Loucy (cell line): ENCODE measurements around the gene NRCAM.

Experiments
- H2AFZ ChIP-seq: fragments of 200-600 bp; sonication (generic); 2 replicates; pipeline ENCODE4 v1.6.0; 2016; ENCODE audit warnings: antibody characterized with exemption, mild to moderate bottlenecking, low read length, moderate library complexity
- H3F3A ChIP-seq: fragments of 200-600 bp; 2 replicates; pipeline ENCODE4 v1.6.0; 2016; ENCODE audit warnings: antibody characterized with exemption, low read depth, mild to moderate bottlenecking
- H3K27me3 ChIP-seq: fragments of 200-600 bp; sonication (generic); 2 replicates; pipeline ENCODE4 v1.6.1; 2014; ENCODE audit warnings: low read length, mild to moderate bottlenecking; ENCODE audit not compliant: insufficient read depth, poor library complexity, severe bottlenecking
- H3K36me3 ChIP-seq: fragments of 200-600 bp; sonication (generic); 2 replicates; pipeline ENCODE4 v1.6.1; 2016; ENCODE audit warnings: low read length; ENCODE audit not compliant: insufficient read depth
- H3K4me1 ChIP-seq: fragments of 200-600 bp; sonication (generic); 2 replicates; pipeline ENCODE4 v1.5.1; 2014; ENCODE audit warnings: low read length, mild to moderate bottlenecking; ENCODE audit not compliant: insufficient read depth, poor library complexity, severe bottlenecking
- H3K4me2 ChIP-seq: fragments of 200-600 bp; sonication (generic); 2 replicates; pipeline ENCODE4 v1.6.0; 2014; ENCODE audit warnings: antibody characterized with exemption, low read length, low read depth, mild to moderate bottlenecking; ENCODE audit not compliant: poor library complexity, severe bottlenecking
- H3K4me3 ChIP-seq: fragments of 200-600 bp; sonication (generic); 2 replicates; pipeline ENCODE4 v1.5.1; 2014; ENCODE audit warnings: low read length, mild to moderate bottlenecking, mixed read lengths; ENCODE audit not compliant: poor library complexity, severe bottlenecking
- H3K79me2 ChIP-seq: fragments of 200-600 bp; sonication (generic); 2 replicates; pipeline ENCODE4 v1.6.1; 2014; ENCODE audit warnings: low read length; ENCODE audit not compliant: insufficient read depth
- H3K9ac ChIP-seq: fragments of 200-600 bp; sonication (generic); 2 replicates; pipeline ENCODE4 v1.6.0; 2014; ENCODE audit warnings: mild to moderate bottlenecking, low read depth, low read length, moderate library complexity; ENCODE audit not compliant: poor library complexity, severe bottlenecking
- H3K9me2 ChIP-seq: fragments of 200-600 bp; sonication (generic); replicated peaks from 2 replicates; pipeline ENCODE4 v1.6.1; 2016; ENCODE audit warnings: low read depth, low read length, mixed read lengths
- H3K9me3 ChIP-seq: fragments of 200-600 bp; sonication (generic); 2 replicates; pipeline ENCODE4 v1.6.1; 2014; ENCODE audit warnings: mild to moderate bottlenecking, antibody characterized with exemption, low read length, low read depth; ENCODE audit not compliant: insufficient read depth
- H4K20me1 ChIP-seq: fragments of 200-600 bp; sonication (generic); 2 replicates; pipeline ENCODE4 v1.6.0; 2014; ENCODE audit warnings: antibody characterized with exemption, low read length, mild to moderate bottlenecking; ENCODE audit not compliant: insufficient read depth, poor library complexity, severe bottlenecking
- CTCF ChIP-seq: fragments of 200-600 bp; sonication (generic); conservative IDR thresholded peaks from 2 replicates; pipeline ENCODE4 v1.5.1; 2014; ENCODE audit warnings: mild to moderate bottlenecking, antibody characterized with exemption, low read length
- EZH2phosphoT487 ChIP-seq: fragments of 200-600 bp; IDR thresholded peaks from 2 replicates; pipeline ENCODE4 v1.6.1; 2018; ENCODE audit warnings: antibody characterized with exemption, mild to moderate bottlenecking, moderate library complexity, borderline replicate concordance

Gene NRCAM

GRCh38 chr7:108294595-108294994, 161.6 kb downstream of the NRCAM start:
- no peak overlapping the region for H2AFZ ChIP-seq
- H3K79me2 ChIP-seq: no peaks in the 10 kb centered on the region
- no peak overlapping the region for H3K9ac ChIP-seq
- H3F3A ChIP-seq: no peaks in the 10 kb centered on the region
- no peaks in the 10 kb centered on the region for H3K9me2 ChIP-seq
- H3K4me2 ChIP-seq: no peak overlapping the region
- H3K4me1 ChIP-seq: no peaks in the 10 kb centered on the region
- H3K4me3 ChIP-seq: no peak overlapping the region
- H4K20me1 ChIP-seq: no peaks in the 10 kb centered on the region
- H3K36me3 ChIP-seq: no peaks in the 10 kb centered on the region
- TF ChIP-seq CTCF (no peak), EZH2phosphoT487 (no peak)
- no peaks in the 10 kb centered on the region for H3K27me3 ChIP-seq
- no peaks in the 10 kb centered on the region for H3K9me3 ChIP-seq

- Histone ChIP-seq H3K27me3 (no peaks in the 10 kb centered on the region), H3K9ac (no peak overlapping the region), H3K36me3 (no peaks in the 10 kb centered on the region), H3K4me3 (no peak overlapping the region), H3K79me2 (no peaks in the 10 kb centered on the region), H4K20me1 (no peaks in the 10 kb centered on the region), H3K9me2 (no peaks in the 10 kb centered on the region), H2AFZ (no peak overlapping the region), H3K4me1 (no peaks in the 10 kb centered on the region), H3F3A (no peaks in the 10 kb centered on the region), H3K9me3 (no peaks in the 10 kb centered on the region), H3K4me2 (no peak overlapping the region)
- TF ChIP-seq CTCF (no peak), EZH2phosphoT487 (no peak)
Observed at GRCh38 chr7:108293149-108293612, 163.1 kb downstream of the NRCAM start.

- H2AFZ ChIP-seq: no peak overlapping the region
- H3K4me3 ChIP-seq: no peak overlapping the region
- H3K27me3 ChIP-seq: no peaks in the 10 kb centered on the region
- H3K9me3 ChIP-seq: no peaks in the 10 kb centered on the region
- no peak overlapping the region for H3K9ac ChIP-seq
- no peak for TF ChIP-seq CTCF
- TF ChIP-seq EZH2phosphoT487: no peak
- no peak overlapping the region for H3K4me2 ChIP-seq
- H3K36me3 ChIP-seq: no peaks in the 10 kb centered on the region
- no peaks in the 10 kb centered on the region for H3F3A ChIP-seq
- no peaks in the 10 kb centered on the region for H3K79me2 ChIP-seq
- no peaks in the 10 kb centered on the region for H3K9me2 ChIP-seq
- no peaks in the 10 kb centered on the region for H4K20me1 ChIP-seq
- H3K4me1 ChIP-seq: no peaks in the 10 kb centered on the region
Observed at GRCh38 chr7:108292541-108292940, 163.7 kb downstream of the NRCAM start.
